WTC11 (cell line): ENCODE results near the gene VSTM2L. TPM values are rescaled to one million over a fixed set of nuclear protein-coding genes. Genes with fewer than 3 reads are reported as not detected.

Experiments
- ATAC-seq: fragments of 200-7000 bp; cut with Tn5 transposase; 2 replicates; pipeline ENCODE4 v1.10.0; 2021; ENCODE audit warnings: mild to moderate bottlenecking, moderate library complexity
- CTCF ChIA-PET: fragments of 300-600 bp; sonication (Branson Sonifier 250); formaldehyde crosslinking; loops from one replicate; lab custom pipeline; 2021; ENCODE audit warnings: antibody characterized with exemption; lab: Charles Lee
- POLR2A ChIA-PET: fragments of 350-600 bp; sonication (Branson Sonifier 250); formaldehyde crosslinking; loops from one replicate; lab custom pipeline; 2021; ENCODE audit warnings: antibody characterized with exemption; lab: Charles Lee
- DNase-seq: peaks from one replicate; pipeline ENCODE4 v3.0.0; 2021; ENCODE audit warnings: low spot score
- H3K27ac Mint-ChIP-seq: 2 replicates; pipeline ENCODE4 v1.8.0; 2021; ENCODE audit warnings: mixed read lengths
- H3K27me3 Mint-ChIP-seq: 2 replicates; pipeline ENCODE4 v1.8.0; 2021; ENCODE audit warnings: low read depth, mild to moderate bottlenecking, moderate library complexity, mixed read lengths
- H3K36me3 Mint-ChIP-seq: 2 replicates; pipeline ENCODE4 v1.8.0; 2021; ENCODE audit warnings: mixed read lengths
- H3K4me1 Mint-ChIP-seq: 2 replicates; pipeline ENCODE4 v1.8.0; 2022; ENCODE audit warnings: mixed read lengths
- H3K4me3 Mint-ChIP-seq: 2 replicates; pipeline ENCODE4 v1.8.0; 2021; ENCODE audit warnings: mild to moderate bottlenecking, moderate library complexity, mixed read lengths
- H3K9me3 Mint-ChIP-seq: 2 replicates; pipeline ENCODE4 v1.8.0; 2021; ENCODE audit warnings: mixed read lengths
- CBFB ChIP-seq: sonication (generic); formaldehyde crosslinking; IDR thresholded peaks from 2 replicates; pipeline ENCODE4 v1.8.1; 2022; ENCODE audit warnings: mild to moderate bottlenecking, low read depth, missing genetic modification reagents
- CREM ChIP-seq: sonication (generic); formaldehyde crosslinking; IDR thresholded peaks from 2 replicates; pipeline ENCODE4 v1.8.1; 2022; ENCODE audit warnings: mild to moderate bottlenecking, missing genetic modification reagents, moderate library complexity
- CTCF ChIP-seq: fragments of 200-600 bp; IDR thresholded peaks from 2 replicates; pipeline ENCODE4 v1.8.0; 2022; ENCODE audit warnings: antibody characterized with exemption
- IRF1 ChIP-seq: sonication (generic); formaldehyde crosslinking; IDR thresholded peaks from 2 replicates; pipeline ENCODE4 v1.8.0; 2023; ENCODE audit warnings: missing genetic modification reagents
- IRF2 ChIP-seq: sonication (generic); formaldehyde crosslinking; IDR thresholded peaks from 2 replicates; pipeline ENCODE4 v1.8.0; 2022; ENCODE audit warnings: low read depth, missing genetic modification reagents, borderline replicate concordance
- NFYB ChIP-seq: sonication (generic); formaldehyde crosslinking; conservative IDR thresholded peaks from 2 replicates; pipeline ENCODE4 v1.8.0; 2022; ENCODE audit warnings: low read depth, missing genetic modification reagents
- SMAD4 ChIP-seq: sonication (generic); formaldehyde crosslinking; IDR thresholded peaks from 2 replicates; pipeline ENCODE4 v1.8.0; 2022; ENCODE audit warnings: mild to moderate bottlenecking, missing genetic modification reagents
- ZBTB43 ChIP-seq: sonication (generic); formaldehyde crosslinking; IDR thresholded peaks from 2 replicates; pipeline ENCODE4 v1.8.1; 2023; ENCODE audit warnings: mild to moderate bottlenecking, missing genetic modification reagents
- ZNF425 ChIP-seq: fragments of 250-450 bp; sonication (Bioruptor Pico); conservative IDR thresholded peaks from 2 replicates; pipeline ENCODE4 v1.9.0; 2021; ENCODE audit warnings: mild to moderate bottlenecking
- total RNA-seq: library from RNA; stranded (reverse); gene quantifications from 3 replicates; pipeline ENCODE4 v1.2.3, GENCODE V29; 2021
- TF ChIP-seq, protein P1 (sequence below): sonication (generic); formaldehyde crosslinking; IDR thresholded peaks from 2 replicates; pipeline ENCODE4 v1.8.1; 2023; ENCODE audit warnings: mild to moderate bottlenecking, missing genetic modification reagents, borderline replicate concordance
- TF ChIP-seq, protein P2 (sequence below): sonication (generic); formaldehyde crosslinking; IDR thresholded peaks from 2 replicates; pipeline ENCODE4 v1.8.0; 2022; ENCODE audit warnings: missing genetic modification reagents
- TF ChIP-seq, protein P3 (sequence below): fragments of 250-450 bp; sonication (Bioruptor Pico); IDR thresholded peaks from 2 replicates; pipeline ENCODE4 v1.9.0; 2021; ENCODE audit warnings: mild to moderate bottlenecking, borderline replicate concordance

VSTM2L gene
- total RNA-seq, 1 experiment from 2014 or later = 1.9 TPM

- no peak for TF ChIP-seq IRF1 (CRISPR knock-in tag)
- TF ChIP-seq ZNF425 (CRISPR knock-in tag) = no peak
- TF ChIP-seq ZBTB43 (CRISPR knock-in tag) = no peak
- TF ChIP-seq, protein P1, sequence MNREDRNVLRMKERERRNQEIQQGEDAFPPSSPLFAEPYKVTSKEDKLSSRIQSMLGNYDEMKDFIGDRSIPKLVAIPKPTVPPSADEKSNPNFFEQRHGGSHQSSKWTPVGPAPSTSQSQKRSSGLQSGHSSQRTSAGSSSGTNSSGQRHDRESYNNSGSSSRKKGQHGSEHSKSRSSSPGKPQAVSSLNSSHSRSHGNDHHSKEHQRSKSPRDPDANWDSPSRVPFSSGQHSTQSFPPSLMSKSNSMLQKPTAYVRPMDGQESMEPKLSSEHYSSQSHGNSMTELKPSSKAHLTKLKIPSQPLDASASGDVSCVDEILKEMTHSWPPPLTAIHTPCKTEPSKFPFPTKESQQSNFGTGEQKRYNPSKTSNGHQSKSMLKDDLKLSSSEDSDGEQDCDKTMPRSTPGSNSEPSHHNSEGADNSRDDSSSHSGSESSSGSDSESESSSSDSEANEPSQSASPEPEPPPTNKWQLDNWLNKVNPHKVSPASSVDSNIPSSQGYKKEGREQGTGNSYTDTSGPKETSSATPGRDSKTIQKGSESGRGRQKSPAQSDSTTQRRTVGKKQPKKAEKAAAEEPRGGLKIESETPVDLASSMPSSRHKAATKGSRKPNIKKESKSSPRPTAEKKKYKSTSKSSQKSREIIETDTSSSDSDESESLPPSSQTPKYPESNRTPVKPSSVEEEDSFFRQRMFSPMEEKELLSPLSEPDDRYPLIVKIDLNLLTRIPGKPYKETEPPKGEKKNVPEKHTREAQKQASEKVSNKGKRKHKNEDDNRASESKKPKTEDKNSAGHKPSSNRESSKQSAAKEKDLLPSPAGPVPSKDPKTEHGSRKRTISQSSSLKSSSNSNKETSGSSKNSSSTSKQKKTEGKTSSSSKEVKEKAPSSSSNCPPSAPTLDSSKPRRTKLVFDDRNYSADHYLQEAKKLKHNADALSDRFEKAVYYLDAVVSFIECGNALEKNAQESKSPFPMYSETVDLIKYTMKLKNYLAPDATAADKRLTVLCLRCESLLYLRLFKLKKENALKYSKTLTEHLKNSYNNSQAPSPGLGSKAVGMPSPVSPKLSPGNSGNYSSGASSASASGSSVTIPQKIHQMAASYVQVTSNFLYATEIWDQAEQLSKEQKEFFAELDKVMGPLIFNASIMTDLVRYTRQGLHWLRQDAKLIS (CRISPR knock-in tag) = no peak
- TF ChIP-seq CREM (CRISPR knock-in tag) = no peak
These were observed 31.9 kb downstream of the VSTM2L start (continued) for GRCh38 chr20:37934634-37935375.

- Mint-ChIP-seq H3K9me3 (no peaks in the 10 kb centered on the region), H3K27ac (peak overlapping the region; percentile 66), H3K36me3 (no peaks in the 10 kb centered on the region), H3K27me3 (no peaks in the 10 kb centered on the region), H3K4me3 (no peak overlapping the region), H3K4me1 (peaks cover 30% of the 10 kb centered on the region)
- no peak for ATAC-seq
- CTCF ChIA-PET = interaction anchor here (0.7 to 3.6 kb wide), 3 partner anchors 8 to 371 kb away, joined by 3 to 14 read pairs (median 4); no protein-coding TSS in a partner anchor
- DNase-seq = no peak
- no peak for TF ChIP-seq IRF2 (CRISPR knock-in tag)
- TF ChIP-seq, protein P2, sequence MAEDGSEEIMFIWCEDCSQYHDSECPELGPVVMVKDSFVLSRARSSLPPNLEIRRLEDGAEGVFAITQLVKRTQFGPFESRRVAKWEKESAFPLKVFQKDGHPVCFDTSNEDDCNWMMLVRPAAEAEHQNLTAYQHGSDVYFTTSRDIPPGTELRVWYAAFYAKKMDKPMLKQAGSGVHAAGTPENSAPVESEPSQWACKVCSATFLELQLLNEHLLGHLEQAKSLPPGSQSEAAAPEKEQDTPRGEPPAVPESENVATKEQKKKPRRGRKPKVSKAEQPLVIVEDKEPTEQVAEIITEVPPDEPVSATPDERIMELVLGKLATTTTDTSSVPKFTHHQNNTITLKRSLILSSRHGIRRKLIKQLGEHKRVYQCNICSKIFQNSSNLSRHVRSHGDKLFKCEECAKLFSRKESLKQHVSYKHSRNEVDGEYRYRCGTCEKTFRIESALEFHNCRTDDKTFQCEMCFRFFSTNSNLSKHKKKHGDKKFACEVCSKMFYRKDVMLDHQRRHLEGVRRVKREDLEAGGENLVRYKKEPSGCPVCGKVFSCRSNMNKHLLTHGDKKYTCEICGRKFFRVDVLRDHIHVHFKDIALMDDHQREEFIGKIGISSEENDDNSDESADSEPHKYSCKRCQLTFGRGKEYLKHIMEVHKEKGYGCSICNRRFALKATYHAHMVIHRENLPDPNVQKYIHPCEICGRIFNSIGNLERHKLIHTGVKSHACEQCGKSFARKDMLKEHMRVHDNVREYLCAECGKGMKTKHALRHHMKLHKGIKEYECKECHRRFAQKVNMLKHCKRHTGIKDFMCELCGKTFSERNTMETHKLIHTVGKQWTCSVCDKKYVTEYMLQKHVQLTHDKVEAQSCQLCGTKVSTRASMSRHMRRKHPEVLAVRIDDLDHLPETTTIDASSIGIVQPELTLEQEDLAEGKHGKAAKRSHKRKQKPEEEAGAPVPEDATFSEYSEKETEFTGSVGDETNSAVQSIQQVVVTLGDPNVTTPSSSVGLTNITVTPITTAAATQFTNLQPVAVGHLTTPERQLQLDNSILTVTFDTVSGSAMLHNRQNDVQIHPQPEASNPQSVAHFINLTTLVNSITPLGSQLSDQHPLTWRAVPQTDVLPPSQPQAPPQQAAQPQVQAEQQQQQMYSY (CRISPR knock-in tag) = 0 out of 2 replicates have a peak, but pooled peaks have one; percentile 32
- POLR2A ChIA-PET = no interaction called here
These were observed 32.5 kb downstream of the VSTM2L start for GRCh38 chr20:37935435-37935834.

DNA sequence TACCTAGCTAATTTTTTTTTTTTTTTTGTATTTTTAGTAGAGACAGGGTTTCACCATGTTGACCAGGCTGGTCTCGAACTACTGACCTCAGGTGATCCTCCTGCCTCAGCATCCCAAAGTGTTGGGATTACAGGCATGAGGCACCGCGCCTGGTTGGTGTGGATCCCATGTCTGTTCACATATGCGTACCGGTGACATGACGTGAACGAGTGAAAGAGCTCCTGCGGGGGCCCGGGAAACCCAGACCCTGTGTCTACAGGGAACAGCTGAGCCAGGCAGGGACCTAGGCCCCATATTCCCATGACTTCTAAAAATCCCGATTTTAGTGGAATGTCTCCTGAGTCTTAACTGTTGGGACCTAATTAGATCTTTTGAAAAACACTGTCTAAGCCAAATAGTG, 33.1 kb downstream of the VSTM2L start:
- H3K9me3 Mint-ChIP-seq = no peaks in the 10 kb centered on the region
- DNase-seq (no peak), ATAC-seq (no peak)
- ChIA-PET CTCF (interaction anchor here (0.6 to 1.2 kb wide), 2 partner anchors 45 to 57 kb away, joined by 4 to 5 read pairs; no protein-coding TSS in a partner anchor), POLR2A (no interaction called here)
- H3K27ac Mint-ChIP-seq = no peak overlapping the region
- no peaks in the 10 kb centered on the region for H3K27me3 Mint-ChIP-seq
- H3K36me3 Mint-ChIP-seq = no peaks in the 10 kb centered on the region
- peaks cover 24% of the 10 kb centered on the region for H3K4me1 Mint-ChIP-seq
- no peak overlapping the region for H3K4me3 Mint-ChIP-seq
- TF ChIP-seq NFYB (CRISPR knock-in tag) (no peak), CTCF (no peak), CBFB (CRISPR knock-in tag) (no peak), SMAD4 (no peak)
- TF ChIP-seq, protein P3, sequence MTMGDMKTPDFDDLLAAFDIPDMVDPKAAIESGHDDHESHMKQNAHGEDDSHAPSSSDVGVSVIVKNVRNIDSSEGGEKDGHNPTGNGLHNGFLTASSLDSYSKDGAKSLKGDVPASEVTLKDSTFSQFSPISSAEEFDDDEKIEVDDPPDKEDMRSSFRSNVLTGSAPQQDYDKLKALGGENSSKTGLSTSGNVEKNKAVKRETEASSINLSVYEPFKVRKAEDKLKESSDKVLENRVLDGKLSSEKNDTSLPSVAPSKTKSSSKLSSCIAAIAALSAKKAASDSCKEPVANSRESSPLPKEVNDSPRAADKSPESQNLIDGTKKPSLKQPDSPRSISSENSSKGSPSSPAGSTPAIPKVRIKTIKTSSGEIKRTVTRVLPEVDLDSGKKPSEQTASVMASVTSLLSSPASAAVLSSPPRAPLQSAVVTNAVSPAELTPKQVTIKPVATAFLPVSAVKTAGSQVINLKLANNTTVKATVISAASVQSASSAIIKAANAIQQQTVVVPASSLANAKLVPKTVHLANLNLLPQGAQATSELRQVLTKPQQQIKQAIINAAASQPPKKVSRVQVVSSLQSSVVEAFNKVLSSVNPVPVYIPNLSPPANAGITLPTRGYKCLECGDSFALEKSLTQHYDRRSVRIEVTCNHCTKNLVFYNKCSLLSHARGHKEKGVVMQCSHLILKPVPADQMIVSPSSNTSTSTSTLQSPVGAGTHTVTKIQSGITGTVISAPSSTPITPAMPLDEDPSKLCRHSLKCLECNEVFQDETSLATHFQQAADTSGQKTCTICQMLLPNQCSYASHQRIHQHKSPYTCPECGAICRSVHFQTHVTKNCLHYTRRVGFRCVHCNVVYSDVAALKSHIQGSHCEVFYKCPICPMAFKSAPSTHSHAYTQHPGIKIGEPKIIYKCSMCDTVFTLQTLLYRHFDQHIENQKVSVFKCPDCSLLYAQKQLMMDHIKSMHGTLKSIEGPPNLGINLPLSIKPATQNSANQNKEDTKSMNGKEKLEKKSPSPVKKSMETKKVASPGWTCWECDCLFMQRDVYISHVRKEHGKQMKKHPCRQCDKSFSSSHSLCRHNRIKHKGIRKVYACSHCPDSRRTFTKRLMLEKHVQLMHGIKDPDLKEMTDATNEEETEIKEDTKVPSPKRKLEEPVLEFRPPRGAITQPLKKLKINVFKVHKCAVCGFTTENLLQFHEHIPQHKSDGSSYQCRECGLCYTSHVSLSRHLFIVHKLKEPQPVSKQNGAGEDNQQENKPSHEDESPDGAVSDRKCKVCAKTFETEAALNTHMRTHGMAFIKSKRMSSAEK (CRISPR knock-in tag) = no peak
